NCI-H2171 treated with DMSO at 0.1 percent for 48 hours (cell line): ENCODE measurements around the gene SLPI.
A peak's percentile ranks its signal among the peaks of the same experiment; 100 is the strongest.

Experiments
- DNase-seq: peaks from one replicate; lab custom pipeline; 2025; lab: John Stamatoyannopoulos, UW

Gene SLPI

DNA sequence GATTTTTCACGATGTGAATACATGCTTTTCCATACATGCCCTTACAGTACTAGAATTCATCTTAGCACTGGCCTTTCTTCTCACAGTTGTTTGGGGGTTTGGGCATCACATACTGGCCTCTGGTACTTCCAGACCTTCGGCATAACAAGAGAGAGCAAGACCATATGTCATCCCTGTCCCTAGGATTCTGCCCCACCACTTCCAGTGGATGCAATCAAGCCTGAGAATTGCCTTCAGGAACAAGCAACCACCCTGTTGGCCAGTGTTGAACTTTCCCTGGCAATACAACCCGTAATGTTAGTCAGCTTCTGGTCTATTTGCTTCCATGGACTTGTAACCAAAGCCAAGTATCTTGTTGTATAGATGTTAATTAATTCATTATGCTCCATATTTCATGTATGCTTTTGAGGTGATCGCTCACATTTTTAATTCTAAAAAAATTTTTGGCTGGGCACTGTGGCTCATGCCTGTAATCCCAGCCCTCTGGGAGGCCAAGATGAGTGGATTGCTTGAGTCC lies 15.4 kb upstream of the SLPI start:
- no peak for DNase-seq

DNA sequence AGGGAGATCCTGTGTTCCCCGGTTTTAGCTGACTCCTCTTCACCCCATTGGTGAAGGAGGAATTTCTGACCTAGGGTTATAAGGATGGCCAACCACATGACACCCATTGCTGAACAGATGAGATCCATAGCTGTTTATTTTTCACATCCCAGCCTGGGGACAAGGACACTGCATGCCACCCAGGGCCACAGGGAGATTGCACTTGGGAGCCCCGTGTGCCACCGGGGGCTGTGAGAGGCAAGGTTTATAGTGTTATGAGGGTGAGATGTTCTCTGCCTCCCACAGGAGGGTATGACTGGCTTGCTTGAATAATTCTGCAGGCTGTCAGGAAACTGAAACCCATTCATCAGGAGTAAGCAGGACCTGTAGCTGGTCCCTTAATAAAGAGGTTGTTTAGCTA lies 14.7 kb upstream of the SLPI start:
- DNase-seq: no peak

DNA sequence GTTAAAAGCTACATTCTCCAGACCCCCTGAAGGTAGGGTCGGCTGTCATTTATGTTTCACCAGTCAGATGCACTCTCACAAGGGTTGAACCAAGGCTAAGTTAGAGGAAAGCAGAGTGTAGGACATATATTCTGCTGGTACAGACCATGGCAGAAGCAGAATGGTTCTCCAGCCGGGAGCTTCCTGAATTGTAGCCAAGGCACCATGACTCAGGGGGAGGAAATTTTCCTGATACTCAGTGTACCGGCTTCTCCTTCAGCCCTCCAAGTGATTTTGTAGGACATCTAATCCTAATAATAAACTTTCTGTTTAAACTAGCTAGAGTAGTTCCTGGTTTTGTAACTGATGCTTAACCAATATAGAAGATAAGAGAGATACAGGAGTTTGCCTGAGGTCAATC lies 14.2 kb upstream of the SLPI start:
- no peak for DNase-seq

DNA sequence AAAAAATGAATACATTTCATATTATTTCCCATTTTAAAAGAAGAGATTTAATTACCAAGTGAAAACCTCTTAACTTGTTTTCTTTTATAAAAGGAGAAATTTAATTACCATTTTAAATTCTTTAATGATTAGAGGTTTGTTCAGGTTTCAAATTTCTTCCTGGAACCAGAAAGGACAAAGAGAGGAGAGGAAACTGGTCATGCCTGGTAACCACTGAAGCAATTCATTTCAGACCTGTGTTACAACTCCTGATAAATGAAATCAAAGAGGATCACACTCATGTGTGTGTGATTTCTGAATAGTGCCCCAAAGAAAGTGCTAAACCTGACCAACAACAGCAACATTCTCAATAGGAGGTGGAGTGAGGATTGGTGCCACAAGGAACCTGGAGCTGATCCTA lies 12.6 kb upstream of the SLPI start:
- DNase-seq: no peak

DNA sequence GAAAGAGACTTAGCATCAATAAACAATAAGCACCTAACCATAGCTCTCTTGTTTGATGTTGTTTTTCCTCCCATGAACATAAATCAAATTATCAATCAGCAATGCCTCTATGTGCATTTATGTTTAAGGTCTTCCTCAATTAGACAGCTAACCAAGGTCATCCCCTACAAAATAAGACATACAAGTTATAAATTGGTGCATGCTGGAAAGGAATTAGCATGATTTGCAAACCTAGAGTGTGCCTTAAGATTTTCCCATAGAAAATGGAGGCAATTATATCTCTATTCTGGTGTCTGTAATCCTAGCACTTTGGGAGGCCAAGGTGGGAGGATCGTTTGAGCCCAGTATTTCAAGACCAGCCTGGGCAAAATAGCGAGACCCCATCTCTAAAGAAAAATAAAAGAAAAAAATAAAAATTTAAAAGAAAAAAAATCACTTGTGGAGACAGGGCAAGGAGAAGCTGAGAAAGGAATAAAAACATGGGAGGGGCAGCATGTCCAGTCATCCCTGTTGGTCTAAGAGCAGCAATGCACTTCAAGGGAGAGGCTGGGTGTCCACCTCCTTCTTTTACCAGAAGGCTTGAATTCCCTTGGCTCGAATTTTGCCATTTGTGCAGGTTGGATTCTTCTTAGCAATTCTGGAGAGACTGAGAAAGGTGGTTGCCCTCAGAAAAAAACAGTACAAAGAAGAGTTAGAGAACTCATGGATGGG lies 9.3 kb upstream of the SLPI start:
- DNase-seq: no peak

DNA sequence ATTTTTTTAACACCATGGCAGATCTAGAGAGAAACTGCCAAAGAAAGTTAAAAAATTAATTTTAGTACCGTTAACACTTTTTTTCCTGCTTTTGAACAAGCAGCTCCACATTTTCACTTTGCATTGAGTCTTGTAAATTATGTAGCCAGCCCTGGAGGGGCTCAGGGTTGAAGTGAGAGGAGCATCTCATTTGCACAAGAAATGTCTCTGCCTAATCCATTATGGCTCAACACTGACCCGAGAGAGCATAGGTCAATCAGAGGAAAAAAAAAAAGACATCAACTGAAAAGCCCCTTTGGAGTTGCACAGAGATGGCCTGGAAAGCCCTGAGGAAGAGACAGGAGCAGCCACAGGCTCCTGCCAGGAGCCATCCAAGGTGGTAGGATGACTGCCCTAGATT lies 4.3 kb upstream of the SLPI start:
- DNase-seq: no peak

DNA sequence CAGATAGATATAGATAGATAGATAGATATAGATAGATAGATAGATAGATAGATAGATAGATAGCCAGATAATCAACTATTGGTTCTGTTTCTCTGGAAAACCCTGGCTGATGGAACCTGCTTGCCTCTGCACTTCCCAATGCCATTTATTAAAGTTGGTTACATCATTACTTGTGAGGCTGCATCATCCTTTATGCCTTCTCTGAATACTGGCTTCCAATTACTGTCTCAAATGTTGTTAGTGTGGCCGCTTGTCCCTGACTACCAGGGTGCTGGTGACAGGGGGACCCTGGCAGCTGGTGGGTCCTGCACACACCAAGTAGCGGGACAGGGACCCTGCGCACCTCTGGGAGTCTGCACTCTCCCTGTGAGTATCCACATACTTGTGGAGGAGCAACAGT lies 3.9 kb upstream of the SLPI start:
- DNase-seq: no peak

DNA sequence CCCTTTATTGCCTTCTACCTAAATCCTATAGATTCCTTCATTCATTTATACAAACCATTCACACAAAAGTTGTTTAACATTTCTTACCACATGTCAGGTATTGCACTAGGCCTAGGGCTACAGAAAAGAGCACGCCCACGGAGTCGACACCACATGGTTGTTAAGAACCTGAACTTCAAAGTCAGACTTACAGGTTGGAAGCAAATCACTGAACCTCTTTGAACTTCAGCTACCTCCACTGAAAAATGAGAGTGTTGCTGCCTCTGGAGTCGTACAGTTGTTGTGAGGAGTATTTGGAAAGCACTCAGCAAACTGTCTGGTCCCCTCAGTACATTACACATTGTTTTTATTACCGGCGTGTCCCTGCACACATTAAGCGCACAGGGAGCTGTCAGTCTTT lies 3.3 kb upstream of the SLPI start:
- DNase-seq: no peak

DNA sequence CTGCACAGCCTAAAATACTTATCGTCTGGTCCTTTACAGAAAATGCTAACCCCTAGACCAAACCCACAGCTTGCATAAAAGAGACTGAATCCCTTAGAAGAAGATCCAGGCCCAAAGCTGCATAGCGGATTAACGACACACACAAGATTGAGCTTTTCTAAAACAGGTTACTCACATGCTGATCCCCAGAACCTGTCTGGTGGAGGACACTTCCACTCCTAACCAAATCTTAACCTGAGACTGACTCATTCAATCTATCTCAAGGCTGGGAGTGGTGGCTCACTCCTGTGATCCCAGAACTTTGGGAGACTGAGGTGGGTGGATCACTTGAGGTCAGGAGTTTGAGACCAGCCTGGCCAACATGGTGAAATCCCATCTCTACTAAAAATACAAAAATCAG lies 2.8 kb upstream of the SLPI start:
- no peak for DNase-seq

DNA sequence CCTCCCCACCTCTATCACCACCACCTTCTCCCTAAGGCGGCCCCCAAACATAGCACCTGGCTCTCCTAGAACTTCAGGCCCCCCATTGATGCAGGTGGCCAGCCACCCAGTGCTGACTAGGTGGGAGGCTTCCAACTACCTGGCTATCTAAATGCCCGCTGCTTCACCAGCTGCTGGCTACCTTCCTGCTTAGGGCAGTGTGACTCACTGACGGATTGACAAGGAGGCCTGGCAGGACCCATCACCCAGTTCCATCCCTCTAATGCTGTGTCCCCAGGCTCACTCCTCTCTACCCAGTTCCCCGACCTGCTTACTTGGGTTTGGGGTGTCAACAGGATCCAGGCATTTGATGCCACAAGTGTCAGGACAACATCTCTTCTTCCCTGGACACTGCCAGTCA lies 1.1 kb downstream of the SLPI start:
- no peak for DNase-seq

DNA sequence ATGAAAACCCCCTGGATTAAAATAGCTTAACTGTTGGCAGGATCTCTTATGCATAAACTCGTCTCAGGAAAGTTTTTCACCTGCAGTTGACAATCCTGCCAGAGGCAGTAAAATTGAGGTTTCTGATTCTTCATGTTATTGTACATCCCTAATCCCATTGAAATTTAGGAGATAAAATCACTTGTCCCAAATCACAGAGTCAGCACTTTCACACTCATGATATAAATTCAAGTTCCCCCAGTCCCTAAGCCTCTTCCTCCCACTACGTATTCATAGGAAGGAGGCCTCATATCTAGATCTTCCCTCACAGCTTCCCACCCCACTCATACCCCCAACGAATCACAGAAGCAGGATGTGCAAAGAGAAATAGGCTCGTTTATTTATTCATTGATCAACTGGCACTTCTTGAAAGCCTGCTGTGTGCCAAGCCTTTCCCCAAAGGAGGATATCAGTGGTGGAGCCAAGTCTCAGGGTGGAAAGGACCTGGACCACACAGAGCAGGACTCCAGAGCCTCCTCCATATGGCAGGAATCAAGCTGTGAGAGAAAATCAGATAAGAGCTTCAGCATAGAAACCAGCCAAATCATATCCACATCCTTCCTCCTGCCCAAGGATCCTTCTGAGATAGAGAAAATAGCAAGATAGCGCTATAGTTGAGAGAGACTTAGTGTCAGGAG lies 2.3 kb downstream of the SLPI start:
- no peak for DNase-seq

DNA sequence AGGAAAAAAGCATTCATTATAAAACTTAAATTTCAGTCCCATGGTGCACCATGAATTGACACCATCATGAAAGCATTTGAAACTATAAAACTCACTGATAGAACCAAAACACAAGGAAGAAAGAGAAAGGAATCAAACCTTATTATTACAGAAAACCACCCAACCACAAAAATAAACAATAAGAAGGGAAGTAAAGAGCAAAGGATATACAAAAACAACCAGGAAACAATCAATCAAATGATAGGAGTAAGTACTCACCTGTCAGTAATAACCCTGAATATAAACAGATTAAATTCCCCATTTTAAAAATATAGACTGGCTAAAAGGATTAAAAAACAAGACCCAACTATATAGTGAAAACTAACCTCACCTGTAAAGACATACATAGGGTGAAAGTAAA lies 5.8 kb downstream of the SLPI start:
- DNase-seq: no peak

DNA sequence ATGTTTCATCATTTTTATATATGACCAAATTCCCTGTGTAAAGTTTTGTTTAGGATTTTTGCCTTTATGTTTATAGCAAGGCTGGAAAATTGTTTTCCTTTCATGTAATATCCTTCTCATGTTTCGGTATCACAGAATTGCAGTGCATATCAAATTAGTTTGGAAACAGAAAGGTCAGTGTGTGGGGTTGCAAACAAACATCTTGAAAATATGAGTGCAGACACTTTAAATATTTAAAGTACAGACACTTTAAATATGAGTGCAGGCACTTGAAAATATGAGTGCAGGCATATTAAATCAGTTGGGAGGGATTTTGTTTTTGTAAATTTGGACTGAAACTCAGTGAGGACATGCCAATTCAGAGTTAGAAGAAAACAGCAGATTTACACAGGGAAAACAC lies 6.5 kb downstream of the SLPI start:
- no peak for DNase-seq

DNA sequence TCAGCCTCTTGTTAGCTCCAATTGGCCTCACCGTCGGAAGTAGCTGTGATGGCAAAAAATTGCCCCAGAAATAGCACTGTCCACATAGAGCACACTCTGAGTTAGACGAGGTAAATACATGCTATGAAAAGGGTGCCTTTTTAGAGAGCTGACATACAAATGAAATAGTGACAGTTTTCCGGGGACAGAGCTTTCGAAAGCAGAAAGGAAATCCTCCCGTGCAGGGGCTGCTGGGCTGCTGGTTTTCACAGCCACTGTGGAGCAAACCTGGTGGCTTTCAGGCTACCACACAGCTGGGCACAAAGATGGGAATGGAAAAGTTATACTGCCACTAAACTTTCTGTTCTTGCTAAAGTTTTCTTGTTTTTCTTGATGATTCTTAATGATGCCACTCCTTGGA lies 8.3 kb downstream of the SLPI start:
- no peak for DNase-seq

DNA sequence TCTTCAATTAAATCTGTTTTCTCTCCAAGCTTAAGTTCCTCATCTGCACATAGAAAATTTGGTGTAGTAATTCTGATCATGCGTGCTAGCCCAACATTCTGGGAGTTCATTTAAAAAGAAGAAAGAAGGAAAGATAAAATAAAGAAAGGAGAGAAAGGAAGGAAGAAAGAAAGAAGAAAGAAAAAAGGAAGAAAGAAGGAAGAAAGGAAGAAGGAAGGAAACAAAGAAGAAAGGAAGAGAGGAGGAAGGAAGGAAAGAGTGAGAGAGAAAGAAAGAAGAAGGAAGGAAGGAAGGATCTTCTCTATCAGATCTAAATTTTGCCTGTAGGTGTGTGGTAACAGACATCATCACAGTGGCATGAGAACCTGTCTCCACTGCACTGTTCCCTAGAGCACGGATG lies 16.2 kb downstream of the SLPI start:
- no peak for DNase-seq

DNA sequence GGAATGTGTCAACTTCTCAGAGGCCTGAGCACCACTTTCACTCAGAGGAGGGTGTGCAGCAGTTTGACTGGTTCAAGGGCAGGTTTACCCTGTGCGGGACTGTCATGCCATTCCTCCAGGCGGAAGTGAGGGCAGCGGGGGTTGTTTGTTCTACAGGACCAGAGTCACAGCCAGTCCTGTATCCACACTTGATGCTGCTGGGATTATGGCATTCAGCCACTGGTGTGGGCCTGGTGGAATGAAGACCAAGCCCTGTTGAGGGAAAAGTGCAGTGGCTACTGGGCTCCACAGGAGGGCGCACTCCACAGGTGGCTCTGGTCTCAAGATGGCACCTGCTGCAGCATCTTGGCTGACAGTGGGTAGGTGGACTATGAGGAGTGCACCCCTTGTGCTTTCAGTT lies 18.4 kb downstream of the SLPI start:
- no peak for DNase-seq

DNA sequence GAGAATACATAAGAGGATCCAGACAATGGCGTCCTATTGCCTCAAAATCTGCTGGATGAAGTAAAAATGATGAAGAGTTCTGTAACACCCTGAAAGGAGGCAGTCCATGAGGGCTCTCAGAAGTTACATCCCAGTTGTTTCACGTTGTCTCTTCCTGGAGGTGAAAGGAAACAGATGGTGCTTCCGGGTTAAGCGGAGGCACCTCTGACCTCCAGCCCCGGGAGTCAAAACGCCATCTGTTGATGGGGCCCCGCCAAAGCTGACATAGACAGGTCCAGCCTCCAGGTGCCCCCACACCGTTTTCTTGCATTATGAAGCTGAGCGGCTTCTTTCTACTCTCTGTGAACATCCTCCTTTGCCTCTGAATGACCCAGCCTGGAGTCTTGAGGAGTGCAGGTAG lies 23.7 kb downstream of the SLPI start:
- peak; percentile 12 for DNase-seq

DNA sequence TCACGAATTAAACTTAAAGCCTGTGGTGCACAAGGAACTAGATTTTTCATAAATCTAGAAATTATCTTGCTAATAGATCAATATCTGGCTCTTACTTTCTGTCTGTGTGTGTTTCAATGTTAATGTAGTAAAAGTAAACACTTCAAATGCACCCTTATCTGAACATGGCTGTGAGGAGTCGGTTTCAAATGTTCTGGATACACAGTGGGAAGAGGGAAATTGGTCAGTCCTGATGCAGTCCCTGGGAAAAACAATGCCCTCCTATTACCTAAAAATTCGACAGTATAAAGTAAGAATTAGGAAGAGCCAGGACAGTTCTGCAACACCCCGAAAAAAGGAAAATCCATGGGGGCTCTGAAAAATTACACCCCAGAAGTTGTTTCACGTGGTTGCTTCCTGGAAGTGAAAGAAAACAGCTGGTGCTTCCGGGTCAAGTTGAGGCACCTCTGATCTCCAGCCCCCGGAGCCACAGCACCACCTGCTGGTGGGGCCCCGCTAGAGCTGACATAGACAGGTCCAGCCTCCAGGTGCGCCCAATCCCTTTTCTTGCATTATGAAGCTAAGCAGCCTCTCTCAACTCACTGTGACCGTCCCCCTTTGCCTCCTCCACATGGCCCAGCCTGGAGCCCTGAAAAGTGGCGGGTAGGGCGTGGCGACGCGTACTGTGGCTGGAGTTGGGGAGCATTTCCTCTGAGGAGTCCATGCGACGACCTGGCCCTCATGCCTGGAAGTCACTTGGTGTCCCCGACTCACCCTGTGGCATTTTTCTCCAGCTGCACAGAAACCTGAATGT lies 24.9 kb downstream of the SLPI start:
- DNase-seq: peak; percentile 11

DNA sequence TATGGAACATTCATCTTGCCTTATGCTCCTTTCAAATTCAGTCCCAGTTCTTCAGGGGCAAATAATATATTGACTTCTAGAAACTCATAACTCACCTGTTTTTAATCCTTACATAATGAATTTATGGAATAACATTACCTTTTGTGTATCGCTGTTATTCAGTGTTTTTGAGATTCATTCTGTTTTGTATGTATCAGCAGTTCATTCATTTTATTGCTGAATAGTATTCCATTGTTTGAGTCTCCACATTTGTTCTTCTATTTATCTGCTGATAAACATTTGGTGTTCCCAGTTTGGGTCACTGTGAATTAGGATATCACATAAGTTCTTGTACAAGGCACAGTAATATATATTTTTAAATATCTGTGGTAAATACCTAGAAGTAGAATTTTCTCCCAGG lies 28.1 kb downstream of the SLPI start:
- no peak for DNase-seq

DNA sequence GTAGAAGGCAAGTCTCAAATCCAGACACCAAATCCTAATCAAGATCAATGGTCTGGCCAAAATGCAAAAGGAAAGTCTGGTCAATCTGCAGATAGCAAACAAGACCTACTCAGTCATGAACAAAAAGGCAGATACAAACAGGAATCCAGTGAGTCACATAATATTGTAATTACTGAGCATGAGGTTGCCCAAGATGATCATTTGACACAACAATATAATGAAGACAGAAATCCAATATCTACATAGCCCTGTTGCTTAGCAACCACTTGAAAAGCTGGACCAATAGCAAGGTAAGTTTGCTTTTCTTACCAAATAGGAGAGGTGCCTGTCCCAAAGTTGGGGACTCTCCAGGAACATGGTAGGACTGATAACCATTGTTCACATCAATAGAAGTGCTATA lies 31.2 kb downstream of the SLPI start:
- no peak for DNase-seq

DNA sequence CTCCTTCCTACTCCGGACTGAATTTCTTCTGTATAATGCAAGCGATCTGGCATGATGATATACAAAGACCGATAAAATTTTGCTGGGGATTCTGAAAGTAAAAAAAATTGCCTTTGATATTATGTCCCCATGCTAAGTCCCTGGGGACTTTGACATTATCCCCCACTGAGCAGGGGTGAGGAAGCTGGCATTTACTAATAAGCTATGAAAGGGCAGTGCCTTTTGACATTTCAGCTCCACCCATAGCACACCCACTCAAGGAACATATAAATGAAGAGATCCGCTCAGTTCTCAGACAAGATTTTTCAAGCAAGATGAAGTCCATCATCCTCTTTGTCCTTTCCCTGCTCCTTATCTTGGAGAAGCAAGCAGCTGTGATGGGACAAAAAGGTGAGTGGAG lies 33.3 kb downstream of the SLPI start, which contains the start of gene SEMG2:
Gene SEMG2 (plus strand): TSS at position 298 of the 400 bp plus-strand sequence. CDS start 17 bp downstream, at position 315.
- DNase-seq: no peak

DNA sequence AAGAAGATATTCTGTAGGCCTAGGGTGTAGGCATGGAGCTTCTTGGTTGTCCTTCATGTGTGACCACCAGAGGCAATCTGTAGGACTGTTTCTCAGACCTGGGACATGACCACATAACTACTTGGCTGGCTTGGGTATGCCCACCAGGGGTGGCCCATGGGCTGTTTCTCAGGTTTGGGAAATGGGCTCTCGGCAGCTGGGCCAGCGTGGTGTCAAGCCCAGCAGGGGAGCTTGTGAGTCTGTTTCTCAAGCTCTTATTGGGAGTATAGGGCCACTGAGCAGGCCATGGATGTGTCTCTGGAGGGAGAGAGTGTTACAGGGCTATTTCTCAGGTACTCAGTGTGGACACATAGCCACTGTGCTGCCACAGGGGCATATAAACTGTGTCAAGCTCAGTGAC lies 35.7 kb downstream of the SLPI start:
- DNase-seq: no peak

DNA sequence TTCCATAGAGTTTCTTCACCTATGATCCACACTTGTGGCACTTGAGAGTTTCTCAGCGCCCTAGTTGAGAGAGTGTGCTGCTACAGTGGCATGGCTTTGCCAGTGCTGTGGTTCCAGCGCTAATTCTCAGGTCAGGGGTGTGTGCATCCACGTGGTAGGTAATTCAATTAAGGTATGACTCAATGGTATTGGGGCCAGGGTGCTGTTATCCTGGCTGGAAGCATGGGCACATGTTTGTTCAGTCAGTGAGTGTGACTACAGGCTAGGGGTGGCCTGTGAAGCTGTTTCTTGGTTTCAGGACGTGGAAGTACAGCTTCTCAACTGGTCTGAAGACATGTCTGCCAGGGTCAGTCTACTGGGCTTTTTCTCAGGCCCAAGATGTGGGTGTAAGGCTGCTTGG lies 36.2 kb downstream of the SLPI start:
- no peak for DNase-seq
